T-helper 17 cell (primary cell): ENCODE results near the gene MDGA2. TPM values are rescaled to one million over a fixed set of nuclear protein-coding genes. Genes with fewer than 3 reads are reported as not detected.
"Not testable (repeated sequence)": the region's sequence is repeated elsewhere in the genome, so short reads cannot be mapped to it uniquely, and the experiment has no call there.

Experiments used
- ATAC-seq: fragments of 150-1000 bp; cut with Tn5 transposase; 2 replicates; pipeline ENCODE4 v1.10.0; 2021; ENCODE audit warnings: mild to moderate bottlenecking, moderate library complexity
- DNase-seq, 3 donors: peaks; one replicate each; pipeline versions ENCODE4 v3.0.0 to v3.0.0-alpha.2; 2020 to 2021
- H3K9me3 ChIP-seq: one replicate; pipeline ENCODE4 v1.7.0; 2013; ENCODE audit warnings: low read length, mild to moderate bottlenecking; ENCODE audit not compliant: control insufficient read depth, poor library complexity, severe bottlenecking
- H3K27ac Mint-ChIP-seq: one replicate; pipeline ENCODE4 v1.8.0; 2022; ENCODE audit warnings: mild to moderate bottlenecking, moderate library complexity, mixed read lengths
- H3K27me3 Mint-ChIP-seq: one replicate; pipeline ENCODE4 v1.8.0; 2022; ENCODE audit warnings: mixed read lengths
- H3K36me3 Mint-ChIP-seq: one replicate; pipeline ENCODE4 v1.8.0; 2022; ENCODE audit warnings: low read depth, mixed read lengths
- H3K4me1 Mint-ChIP-seq: one replicate; pipeline ENCODE4 v1.8.0; 2022; ENCODE audit warnings: mild to moderate bottlenecking, mixed read lengths
- H3K4me3 Mint-ChIP-seq: one replicate; pipeline ENCODE4 v1.8.0; 2022; ENCODE audit warnings: mild to moderate bottlenecking, moderate library complexity, mixed read lengths
- total RNA-seq, 4 donors: library from RNA in 2 of 4; stranded (reverse) in 2 of 4; gene quantifications; one replicate each; pipeline ENCODE4 v1.2.3 and lab custom pipeline; 2022 to 2026

MDGA2 gene
- total RNA-seq, 2 donors from 2014 or later = not detected

DNA sequence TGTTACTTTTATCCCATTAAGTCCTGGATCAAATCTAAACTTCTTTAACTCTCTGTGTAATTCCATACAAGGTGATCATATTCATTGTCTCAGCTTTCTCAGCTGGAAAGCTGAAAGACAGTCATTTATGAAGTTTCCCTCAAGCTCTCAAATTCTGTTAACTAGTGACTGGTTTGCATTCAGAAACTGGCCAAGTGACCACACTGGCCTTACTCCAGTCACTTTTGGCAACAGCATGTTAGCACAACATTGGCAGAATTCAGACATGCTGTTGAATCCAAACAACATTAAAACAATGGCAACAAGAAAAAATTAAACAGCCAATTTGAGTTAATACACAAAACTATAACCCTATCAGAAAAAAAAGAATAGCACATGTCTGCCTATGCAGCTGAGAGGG lies 343.3 kb downstream of the MDGA2 start:
- no peaks in the 10 kb centered on the region for H3K9me3 ChIP-seq
- Mint-ChIP-seq H3K27ac (no peak overlapping the region), H3K4me3 (no peak overlapping the region), H3K27me3 (no peaks in the 10 kb centered on the region), H3K4me1 (no peaks in the 10 kb centered on the region), H3K36me3 (no peaks in the 10 kb centered on the region)
- DNase-seq (no peak), ATAC-seq (no peak)

DNA sequence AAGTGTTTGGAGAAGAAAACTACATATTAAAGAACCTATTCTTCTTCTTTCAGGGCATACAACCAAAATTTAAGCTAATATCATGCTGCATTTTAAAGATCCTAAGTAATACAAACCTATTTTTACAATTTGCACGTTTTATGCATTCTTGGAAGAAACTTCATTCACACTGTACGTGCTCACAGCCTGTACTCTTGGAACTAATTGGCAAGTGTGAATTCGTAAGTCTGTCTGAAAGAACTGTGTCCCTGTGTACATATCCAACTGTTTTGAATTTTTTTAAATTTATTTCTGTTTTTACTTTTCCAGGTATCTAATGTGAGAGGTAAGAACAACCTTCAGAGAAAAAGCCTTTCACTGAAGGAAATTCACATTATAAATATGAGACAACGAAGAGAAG lies 347.0 kb downstream of the MDGA2 start:
- H3K9me3 ChIP-seq = no peaks in the 10 kb centered on the region
- DNase-seq (no peak), ATAC-seq (no peak)
- no peaks in the 10 kb centered on the region for H3K36me3 Mint-ChIP-seq
- no peak overlapping the region for H3K27ac Mint-ChIP-seq
- no peaks in the 10 kb centered on the region for H3K27me3 Mint-ChIP-seq
- H3K4me1 Mint-ChIP-seq = no peaks in the 10 kb centered on the region
- no peak overlapping the region for H3K4me3 Mint-ChIP-seq

DNA sequence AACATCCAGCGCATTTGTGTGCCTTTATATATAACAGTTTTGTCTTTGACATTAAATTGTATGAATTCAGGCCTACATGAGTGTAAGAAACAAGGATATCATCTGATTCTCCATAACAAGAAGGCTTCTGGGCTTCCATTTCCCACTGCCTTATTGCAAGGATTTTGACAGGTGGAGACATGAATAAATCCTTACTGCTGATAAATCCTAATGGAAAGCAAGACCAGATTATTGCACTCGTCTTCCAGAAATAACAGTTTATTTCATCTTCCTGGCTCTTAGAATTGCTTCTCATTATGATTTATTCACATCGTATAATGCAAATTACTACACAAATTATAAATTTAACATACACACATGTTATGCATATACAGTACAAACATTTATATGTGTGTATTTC lies 348.1 kb downstream of the MDGA2 start:
- Mint-ChIP-seq H3K4me1 (no peaks in the 10 kb centered on the region), H3K4me3 (no peak overlapping the region), H3K36me3 (no peaks in the 10 kb centered on the region), H3K27me3 (no peaks in the 10 kb centered on the region), H3K27ac (no peak overlapping the region)
- H3K9me3 ChIP-seq = no peaks in the 10 kb centered on the region
- ATAC-seq (no peak), DNase-seq (no peak)

DNA sequence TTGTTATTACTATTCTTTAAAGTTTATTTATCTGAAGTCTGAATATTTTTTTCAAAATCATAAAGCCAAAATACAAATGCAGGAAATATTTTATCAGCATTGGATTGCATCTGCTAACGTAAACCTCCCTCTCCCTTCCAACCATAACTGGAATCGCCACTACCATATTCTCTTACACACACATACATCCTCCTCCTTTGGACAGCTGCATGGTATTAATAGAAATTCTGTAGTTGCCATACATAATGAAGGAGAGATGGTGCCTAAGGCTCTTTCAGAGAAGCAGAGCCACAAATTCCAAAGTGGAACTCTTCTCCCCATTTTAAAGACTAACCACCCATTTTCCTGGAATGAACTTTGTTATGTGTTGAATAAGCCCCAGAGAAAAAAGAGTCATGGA lies 352.7 kb downstream of the MDGA2 start:
- Mint-ChIP-seq H3K4me3 (no peak overlapping the region), H3K4me1 (no peaks in the 10 kb centered on the region), H3K27me3 (no peaks in the 10 kb centered on the region), H3K27ac (no peak overlapping the region), H3K36me3 (no peaks in the 10 kb centered on the region)
- H3K9me3 ChIP-seq = no peaks in the 10 kb centered on the region
- ATAC-seq (no peak), DNase-seq (no peak)

DNA sequence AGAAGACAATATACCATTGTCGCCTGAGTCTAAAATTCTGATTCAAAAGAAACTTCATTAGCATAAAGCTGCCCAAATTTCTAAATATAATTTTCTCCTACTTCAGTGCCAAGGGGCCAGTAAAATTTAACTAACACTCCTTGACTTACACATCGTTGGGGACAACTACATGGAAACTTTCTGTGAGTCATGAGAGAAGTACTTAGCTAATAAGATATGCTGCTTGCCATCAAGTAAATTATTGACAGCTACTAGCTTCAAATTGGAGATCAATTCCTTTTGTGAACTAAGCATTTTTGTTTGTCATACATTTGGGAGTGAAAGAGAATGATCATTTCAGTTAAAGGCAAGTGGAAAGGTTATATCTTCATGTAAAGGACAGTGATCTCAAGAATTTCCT lies 373.3 kb downstream of the MDGA2 start:
- no peaks in the 10 kb centered on the region for H3K36me3 Mint-ChIP-seq
- no peaks in the 10 kb centered on the region for H3K9me3 ChIP-seq
- H3K27ac Mint-ChIP-seq = no peak overlapping the region
- H3K27me3 Mint-ChIP-seq = no peaks in the 10 kb centered on the region
- no peak for ATAC-seq
- no peak for DNase-seq
- no peaks in the 10 kb centered on the region for H3K4me1 Mint-ChIP-seq
- H3K4me3 Mint-ChIP-seq = no peak overlapping the region

DNA sequence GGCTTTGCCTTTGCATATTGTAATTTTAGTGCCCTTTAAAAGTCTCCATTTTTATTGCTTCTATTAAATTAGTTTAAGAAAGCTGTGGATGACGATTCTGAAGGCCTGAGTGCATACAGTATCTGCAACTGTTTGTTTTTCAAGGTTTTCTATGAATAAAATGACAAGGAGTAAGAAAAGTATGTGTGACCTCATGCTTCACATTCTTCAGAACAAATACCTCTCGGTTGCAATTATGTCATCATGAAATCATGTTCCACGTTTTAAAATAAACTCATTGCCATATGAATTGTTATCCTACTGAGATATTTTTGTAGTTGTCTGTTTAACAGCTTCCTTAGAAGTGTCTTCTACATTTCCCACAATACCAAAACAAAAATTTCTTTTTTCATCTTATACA lies 374.6 kb downstream of the MDGA2 start:
- ATAC-seq = no peak

DNA sequence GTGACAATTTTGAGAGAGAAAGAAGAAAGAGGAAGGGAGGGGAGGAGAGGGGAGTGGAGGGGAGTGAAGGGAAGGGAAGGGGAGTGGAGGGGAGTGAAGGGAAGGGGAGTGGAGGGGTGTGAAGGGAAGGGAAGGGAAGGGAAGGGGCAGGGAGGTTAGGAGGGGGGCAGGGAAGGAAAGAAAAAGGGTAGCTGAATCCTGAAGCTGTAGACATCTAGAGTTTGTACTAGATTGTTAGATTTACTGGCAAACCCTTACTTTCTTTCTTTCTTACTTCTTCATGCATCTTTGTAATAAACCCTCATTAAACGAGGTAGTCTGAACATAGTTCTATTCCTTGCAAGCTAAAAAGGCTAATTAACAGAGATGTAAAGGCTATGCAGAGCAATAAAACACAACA lies 378.0 kb downstream of the MDGA2 start:
- Mint-ChIP-seq H3K4me3 (no peak overlapping the region), H3K27ac (no peak overlapping the region), H3K4me1 (no peaks in the 10 kb centered on the region), H3K27me3 (no peaks in the 10 kb centered on the region), H3K36me3 (no peaks in the 10 kb centered on the region)
- ATAC-seq (no peak), DNase-seq (no peak)
- no peaks in the 10 kb centered on the region for H3K9me3 ChIP-seq

More for the DNA sequence above, 374.6 kb downstream of the MDGA2 start:
- no peak for DNase-seq
- Mint-ChIP-seq H3K4me3 (no peak overlapping the region), H3K27ac (no peak overlapping the region), H3K4me1 (no peaks in the 10 kb centered on the region), H3K36me3 (no peaks in the 10 kb centered on the region), H3K27me3 (no peaks in the 10 kb centered on the region)
- H3K9me3 ChIP-seq = no peaks in the 10 kb centered on the region

DNA sequence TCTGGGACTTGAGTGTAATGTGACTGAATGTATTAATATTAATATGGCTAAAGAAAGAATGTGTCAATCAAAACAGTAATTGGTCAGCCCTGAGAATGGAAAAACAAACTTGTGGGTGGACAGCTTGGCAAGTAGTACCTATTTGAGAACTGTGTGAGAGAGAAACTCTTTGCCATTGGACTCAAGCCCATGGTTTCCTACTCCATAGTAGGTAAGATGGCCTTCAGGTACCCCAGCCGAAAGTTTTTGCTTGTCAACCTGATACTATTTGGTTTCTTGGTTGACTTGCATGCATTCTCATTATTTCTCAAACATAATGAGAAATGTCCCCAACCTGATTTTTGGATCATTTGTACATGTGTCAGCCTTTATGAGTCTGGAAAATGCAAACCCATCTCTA lies 391.1 kb downstream of the MDGA2 start:
- no peak overlapping the region for H3K27ac Mint-ChIP-seq
- H3K36me3 Mint-ChIP-seq = no peaks in the 10 kb centered on the region
- no peak overlapping the region for H3K4me3 Mint-ChIP-seq
- no peak for DNase-seq
- ATAC-seq = no peak
- H3K4me1 Mint-ChIP-seq = no peaks in the 10 kb centered on the region
- H3K9me3 ChIP-seq = no peaks in the 10 kb centered on the region
- H3K27me3 Mint-ChIP-seq = no peaks in the 10 kb centered on the region

DNA sequence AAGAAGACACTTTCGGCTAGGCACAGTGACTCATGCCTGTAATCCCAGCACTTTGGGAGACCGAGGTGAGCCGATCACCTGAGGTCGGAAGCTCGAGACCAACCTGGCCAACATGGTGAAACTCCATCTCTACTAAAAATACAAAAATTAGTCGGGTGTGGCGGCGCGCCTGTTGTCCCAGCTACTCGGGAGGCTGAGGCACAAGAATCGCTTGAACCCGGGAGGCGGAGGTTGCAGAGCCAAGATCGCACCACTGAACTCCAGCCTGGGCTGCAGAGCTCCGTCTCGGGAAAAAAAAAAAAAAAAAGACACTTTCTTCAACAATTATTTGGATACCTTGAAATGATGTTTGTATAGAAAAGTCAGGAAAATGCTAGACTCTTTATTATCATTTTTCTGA lies 393.6 kb downstream of the MDGA2 start:
- H3K36me3 Mint-ChIP-seq, H3K9me3 ChIP-seq, H3K4me3 Mint-ChIP-seq, H3K27me3 Mint-ChIP-seq, ATAC-seq, H3K4me1 Mint-ChIP-seq, DNase-seq, H3K27ac Mint-ChIP-seq: not testable (repeated sequence)

DNA sequence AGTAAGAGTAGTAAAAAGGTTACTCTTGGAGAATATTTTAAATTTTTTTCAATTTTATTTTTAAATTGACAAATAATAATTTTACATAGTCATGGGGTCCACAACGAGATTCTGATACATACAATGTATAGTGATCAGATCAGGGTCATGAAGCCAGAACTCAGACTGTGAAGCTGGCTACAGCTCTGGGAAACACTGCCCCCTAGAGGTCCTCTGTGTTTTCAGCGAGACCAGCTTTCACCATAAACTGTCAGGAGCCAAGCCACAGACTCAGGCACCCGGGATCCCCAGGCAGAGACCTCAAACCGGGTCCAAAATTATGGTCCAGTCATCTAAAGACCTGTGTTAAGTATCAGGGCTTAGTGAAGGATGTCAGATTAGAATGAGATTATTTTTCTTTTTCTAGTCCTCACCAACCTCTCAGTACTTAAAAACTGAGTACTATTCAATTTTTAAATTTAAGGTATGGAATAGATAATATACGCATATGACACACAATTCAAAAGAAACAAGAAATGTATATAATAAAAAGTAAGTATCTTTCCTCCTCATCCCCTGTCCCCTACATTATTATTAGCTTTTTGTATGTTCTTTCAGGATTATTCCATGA lies 397.1 kb downstream of the MDGA2 start:
- Mint-ChIP-seq H3K27ac (no peak overlapping the region), H3K27me3 (no peaks in the 10 kb centered on the region), H3K36me3 (no peaks in the 10 kb centered on the region), H3K4me1 (no peaks in the 10 kb centered on the region), H3K4me3 (no peak overlapping the region)
- no peaks in the 10 kb centered on the region for H3K9me3 ChIP-seq
- ATAC-seq = no peak
- no peak for DNase-seq

DNA sequence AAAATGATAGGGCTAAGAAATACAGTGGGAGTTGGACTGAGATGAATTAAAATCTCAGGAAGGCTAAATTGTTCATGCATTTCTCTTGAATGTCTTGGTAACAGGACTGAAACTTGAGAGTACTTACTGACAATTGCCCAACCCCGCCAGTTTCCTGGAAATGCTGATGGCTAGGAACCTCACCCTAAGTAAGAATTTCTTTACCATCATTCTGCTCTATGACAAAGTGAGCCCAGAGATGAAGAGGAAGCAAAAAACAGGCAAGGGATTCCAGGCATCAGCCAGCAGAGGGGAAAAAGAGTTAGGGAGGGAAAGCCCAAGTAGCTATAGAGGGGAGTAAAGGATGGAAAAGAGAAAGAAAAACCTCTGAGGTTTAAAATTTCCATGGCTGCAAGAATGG lies 397.7 kb downstream of the MDGA2 start:
- Mint-ChIP-seq H3K27me3 (no peaks in the 10 kb centered on the region), H3K4me3 (no peak overlapping the region), H3K36me3 (no peaks in the 10 kb centered on the region), H3K27ac (no peak overlapping the region), H3K4me1 (no peaks in the 10 kb centered on the region)
- ATAC-seq = no peak
- no peak for DNase-seq
- no peaks in the 10 kb centered on the region for H3K9me3 ChIP-seq

DNA sequence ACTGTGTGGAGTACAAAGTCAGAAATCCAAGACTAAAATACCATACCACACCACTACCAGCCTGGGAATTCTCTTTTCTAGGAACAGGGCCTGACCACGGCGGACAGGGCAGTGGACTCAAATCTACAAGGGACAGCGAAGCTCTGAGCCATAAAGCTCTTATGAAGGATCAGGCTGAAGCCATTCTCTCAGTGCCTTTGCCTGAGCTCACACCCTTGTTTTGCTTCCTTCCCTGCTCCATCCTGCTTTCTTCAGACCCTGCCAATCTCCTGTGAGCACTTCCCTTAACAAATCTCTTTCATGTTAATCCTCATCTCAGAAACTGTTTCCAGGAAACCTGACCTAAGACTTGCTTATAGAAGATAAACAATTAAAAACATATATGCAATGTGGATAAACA lies 398.5 kb downstream of the MDGA2 start:
- ATAC-seq (no peak), DNase-seq (no peak)
- Mint-ChIP-seq H3K27me3 (no peaks in the 10 kb centered on the region), H3K4me3 (no peak overlapping the region), H3K36me3 (no peaks in the 10 kb centered on the region), H3K4me1 (no peaks in the 10 kb centered on the region), H3K27ac (no peak overlapping the region)
- no peaks in the 10 kb centered on the region for H3K9me3 ChIP-seq

DNA sequence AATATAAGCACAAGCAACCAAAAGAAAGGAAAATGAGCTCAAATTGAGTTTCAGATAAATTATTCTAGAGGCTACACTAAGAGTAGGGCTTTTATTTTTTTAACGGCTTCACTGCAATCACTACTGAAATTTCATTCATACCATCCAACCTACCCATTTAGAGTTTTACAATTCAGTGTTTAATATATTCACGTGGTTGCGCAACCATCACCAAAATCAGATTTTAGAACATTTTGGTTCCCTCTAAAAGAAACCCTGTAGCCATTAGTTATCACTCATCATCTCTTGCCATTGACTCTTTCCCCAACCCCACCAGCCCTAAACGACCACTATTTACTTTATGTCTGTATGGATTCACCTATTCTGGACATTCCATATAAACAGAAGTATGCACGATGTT lies 401.5 kb downstream of the MDGA2 start:
- no peaks in the 10 kb centered on the region for H3K9me3 ChIP-seq
- Mint-ChIP-seq H3K4me1 (no peaks in the 10 kb centered on the region), H3K27ac (no peak overlapping the region), H3K27me3 (no peaks in the 10 kb centered on the region), H3K4me3 (no peak overlapping the region), H3K36me3 (no peaks in the 10 kb centered on the region)
- ATAC-seq = no peak
- no peak for DNase-seq

DNA sequence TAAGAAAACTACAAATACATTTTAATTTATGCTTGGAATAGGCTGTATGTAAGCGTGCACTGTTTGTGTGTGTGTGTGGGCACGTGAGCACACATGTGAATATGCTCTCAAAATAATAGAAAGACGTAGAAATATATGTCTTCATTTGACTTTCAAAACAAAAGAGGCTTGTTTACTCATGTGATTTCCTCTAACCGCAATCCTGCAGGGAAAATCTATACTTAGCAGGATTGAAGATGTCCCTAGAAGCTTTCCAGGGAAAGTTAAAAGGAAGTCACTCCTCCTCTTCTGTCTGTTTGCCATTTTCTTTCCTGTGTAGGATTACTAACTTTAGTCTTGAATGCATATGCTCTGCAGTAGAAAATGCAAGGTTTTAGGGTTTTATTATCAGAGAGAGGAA lies 404.7 kb downstream of the MDGA2 start:
- no peaks in the 10 kb centered on the region for H3K9me3 ChIP-seq
- no peak for ATAC-seq
- no peak for DNase-seq
- H3K4me3 Mint-ChIP-seq = no peak overlapping the region
- no peak overlapping the region for H3K27ac Mint-ChIP-seq
- no peaks in the 10 kb centered on the region for H3K36me3 Mint-ChIP-seq
- no peaks in the 10 kb centered on the region for H3K4me1 Mint-ChIP-seq
- H3K27me3 Mint-ChIP-seq = no peaks in the 10 kb centered on the region
